ENCODE measurements around the gene ANKS1A. TPM values are rescaled to one million over a fixed set of nuclear protein-coding genes. Genes with fewer than 3 reads are reported as not detected.

ANKS1A gene
- total RNA-seq, 1 donor from 2014 or later = 48.1 TPM

DNA sequence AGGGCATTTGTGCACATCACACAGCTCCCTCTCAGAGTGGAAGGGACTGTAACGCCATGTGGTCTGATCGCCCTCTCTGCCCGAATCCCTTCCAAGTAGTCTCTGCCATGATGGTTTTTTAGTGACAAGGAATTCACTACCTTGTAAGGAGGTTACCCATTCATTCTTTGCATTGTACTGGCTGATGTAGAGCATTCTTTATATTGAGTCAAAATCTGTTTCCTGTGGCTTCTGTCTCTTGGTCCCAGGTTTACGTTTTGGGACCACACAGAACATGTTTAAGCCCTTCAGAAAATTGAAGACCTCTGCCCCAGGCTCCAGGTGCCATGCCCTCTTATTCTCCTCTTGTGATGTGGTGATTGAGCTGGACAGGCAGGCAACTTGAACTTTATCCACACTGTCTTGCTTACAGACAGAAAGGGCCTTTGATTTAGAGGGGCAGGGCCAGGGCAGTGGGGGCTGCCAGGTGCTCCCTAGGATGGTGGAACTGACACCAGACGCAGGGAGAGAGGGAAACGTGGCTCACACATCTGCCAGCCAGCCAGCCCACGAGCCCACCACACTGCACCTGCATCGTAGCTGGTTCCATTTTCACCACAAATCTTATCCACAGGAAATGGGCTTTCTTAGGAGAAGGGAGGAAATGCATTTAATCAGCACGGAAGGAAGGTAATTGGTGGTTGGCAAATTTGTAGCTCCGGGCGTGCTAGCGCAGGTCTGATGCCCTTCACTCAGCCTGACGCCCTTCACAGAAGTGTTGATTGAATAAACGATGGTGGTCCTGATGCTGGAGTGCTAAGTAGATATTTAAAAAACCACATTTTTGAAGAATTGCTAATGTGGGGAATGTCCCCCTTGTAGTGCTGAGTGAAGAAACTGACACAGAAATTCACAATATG, 173.9 kb downstream of the ANKS1A start:
- no peak overlapping the region for H3K27ac ChIP-seq
- H3K4me3 ChIP-seq = no peak overlapping the region
- no peaks in the 10 kb centered on the region for H3K27me3 ChIP-seq (ENCODE audit: low read depth)
- H3K9me3 ChIP-seq = no peaks in the 10 kb centered on the region
- intact Hi-C loops (cut with DNase I) = no loop called here
- H3K36me3 ChIP-seq = peaks cover 98% of the 10 kb centered on the region
- no peak for ATAC-seq
- no peak for DNase-seq
- TF ChIP-seq, protein P1, sequence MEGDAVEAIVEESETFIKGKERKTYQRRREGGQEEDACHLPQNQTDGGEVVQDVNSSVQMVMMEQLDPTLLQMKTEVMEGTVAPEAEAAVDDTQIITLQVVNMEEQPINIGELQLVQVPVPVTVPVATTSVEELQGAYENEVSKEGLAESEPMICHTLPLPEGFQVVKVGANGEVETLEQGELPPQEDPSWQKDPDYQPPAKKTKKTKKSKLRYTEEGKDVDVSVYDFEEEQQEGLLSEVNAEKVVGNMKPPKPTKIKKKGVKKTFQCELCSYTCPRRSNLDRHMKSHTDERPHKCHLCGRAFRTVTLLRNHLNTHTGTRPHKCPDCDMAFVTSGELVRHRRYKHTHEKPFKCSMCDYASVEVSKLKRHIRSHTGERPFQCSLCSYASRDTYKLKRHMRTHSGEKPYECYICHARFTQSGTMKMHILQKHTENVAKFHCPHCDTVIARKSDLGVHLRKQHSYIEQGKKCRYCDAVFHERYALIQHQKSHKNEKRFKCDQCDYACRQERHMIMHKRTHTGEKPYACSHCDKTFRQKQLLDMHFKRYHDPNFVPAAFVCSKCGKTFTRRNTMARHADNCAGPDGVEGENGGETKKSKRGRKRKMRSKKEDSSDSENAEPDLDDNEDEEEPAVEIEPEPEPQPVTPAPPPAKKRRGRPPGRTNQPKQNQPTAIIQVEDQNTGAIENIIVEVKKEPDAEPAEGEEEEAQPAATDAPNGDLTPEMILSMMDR (IDR thresholded peaks at IDR 0.05) = no peak
- peaks cover 7% of the 10 kb centered on the region for H3K4me1 ChIP-seq

DNA sequence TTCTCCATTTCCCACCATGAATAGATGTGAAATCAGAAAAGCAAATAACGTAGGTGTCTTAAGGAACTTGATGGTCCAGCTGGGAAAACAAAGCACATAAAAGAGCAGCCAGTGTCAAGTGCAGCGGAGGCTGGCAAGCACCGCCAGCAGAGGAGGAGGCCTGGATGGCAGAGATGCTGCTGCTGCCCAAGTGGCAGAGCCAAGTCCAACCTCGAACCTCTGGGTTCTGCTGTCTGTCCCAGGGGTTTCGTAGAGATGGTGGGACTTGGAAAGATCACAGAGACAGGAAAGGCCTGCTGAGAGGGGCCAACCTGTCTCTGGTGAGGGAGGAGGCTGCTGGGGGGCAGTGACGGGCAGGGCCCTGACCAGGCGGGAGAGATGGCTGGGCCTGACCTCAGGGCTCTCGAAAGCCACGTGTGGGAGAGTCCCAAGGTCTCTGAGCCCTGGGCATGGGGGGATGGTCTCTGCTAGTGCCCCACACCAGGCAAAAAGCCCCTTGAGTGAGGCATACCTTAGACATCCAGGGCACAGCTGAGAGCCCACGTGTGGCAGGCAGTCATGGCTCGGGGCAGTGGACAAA, 174.7 kb downstream of the ANKS1A start:
- H3K27me3 ChIP-seq (ENCODE audit: low read depth) = no peaks in the 10 kb centered on the region
- H3K9me3 ChIP-seq = no peaks in the 10 kb centered on the region
- H3K36me3 ChIP-seq = peaks cover 98% of the 10 kb centered on the region
- H3K27ac ChIP-seq = peak overlapping the region; percentile 27
- peaks cover 7% of the 10 kb centered on the region for H3K4me1 ChIP-seq
- ATAC-seq (no peak), DNase-seq (no peak)
- no peak overlapping the region for H3K4me3 ChIP-seq
- intact Hi-C loops (cut with DNase I) = no loop called here
- TF ChIP-seq, protein P1 (IDR thresholded peaks at IDR 0.05) = no peak

GRCh38 chr6:35064290-35064689, 175.2 kb downstream of the ANKS1A start:
- TF ChIP-seq, protein P1 (IDR thresholded peaks at IDR 0.05) = no peak
- Histone ChIP-seq H3K36me3 (peaks cover 98% of the 10 kb centered on the region), H3K27ac (peak overlapping the region; percentile 27), H3K27me3 (ENCODE audit: low read depth) (no peaks in the 10 kb centered on the region), H3K4me3 (no peak overlapping the region), H3K9me3 (no peaks in the 10 kb centered on the region), H3K4me1 (peaks cover 7% of the 10 kb centered on the region)
- ATAC-seq (no peak), DNase-seq (no peak)
- intact Hi-C loops (cut with DNase I) = no loop called here

DNA sequence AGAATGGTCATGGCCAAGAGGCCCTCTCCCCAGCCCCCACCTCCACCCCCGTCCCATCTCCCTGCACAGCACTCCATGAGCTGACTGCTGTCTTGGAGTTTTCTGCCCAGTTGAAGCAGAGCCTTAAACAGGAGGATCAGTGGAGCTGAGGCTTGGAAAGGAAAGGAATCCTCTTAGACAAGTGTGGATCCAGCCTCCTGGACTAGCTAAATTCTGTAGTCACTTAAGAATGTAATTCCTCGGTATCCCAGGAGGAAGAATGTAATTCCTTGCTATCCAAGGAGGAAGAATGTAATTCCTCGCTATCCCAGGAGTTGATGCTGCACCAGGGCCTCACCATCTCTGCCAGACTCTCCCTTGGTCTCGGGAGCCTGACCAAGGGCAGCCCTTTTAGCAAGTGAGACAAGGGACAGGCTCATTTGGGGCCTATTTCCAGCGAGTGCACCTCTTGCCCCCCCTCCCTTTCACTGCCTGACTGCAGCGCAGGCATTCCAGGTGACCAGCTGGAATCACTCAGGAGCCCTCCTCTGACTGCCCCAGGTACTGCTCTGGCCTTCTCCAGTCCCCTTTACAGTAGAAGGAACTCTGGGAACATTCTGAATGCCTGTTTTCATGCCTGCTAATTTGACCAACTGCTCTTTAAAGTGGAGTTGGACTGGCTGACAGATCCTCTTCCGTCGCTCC, 175.8 kb downstream of the ANKS1A start:
- Histone ChIP-seq H3K4me1 (peaks cover 7% of the 10 kb centered on the region), H3K4me3 (no peak overlapping the region), H3K36me3 (peaks cover 97% of the 10 kb centered on the region), H3K27ac (peak overlapping the region; percentile 27), H3K27me3 (ENCODE audit: low read depth) (no peaks in the 10 kb centered on the region), H3K9me3 (no peaks in the 10 kb centered on the region)
- intact Hi-C loops (cut with DNase I) = no loop called here
- DNase-seq = peak; percentile 28
- ATAC-seq = peak; percentile 13 to 46
- TF ChIP-seq, protein P1 (IDR thresholded peaks at IDR 0.05) = no peak

DNA sequence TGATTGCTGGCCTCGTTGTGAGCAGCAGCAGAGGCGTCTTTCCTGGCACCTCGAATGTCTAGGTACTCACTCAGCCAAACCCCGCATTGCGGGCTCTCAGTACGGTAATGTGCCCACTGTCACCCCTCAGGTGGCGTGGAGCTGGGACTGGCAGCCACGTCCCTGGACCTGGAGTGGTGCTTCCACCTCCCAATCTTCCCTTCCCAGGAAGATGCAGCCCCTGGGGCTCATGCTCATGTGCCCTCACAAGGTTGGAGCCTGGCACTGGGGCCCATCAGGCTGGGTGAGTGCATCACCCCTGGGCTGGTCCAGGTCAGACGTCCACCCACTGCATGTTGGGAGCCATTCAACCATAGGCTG, 176.4 kb downstream of the ANKS1A start:
- TF ChIP-seq, protein P1 (IDR thresholded peaks at IDR 0.05) = no peak
- peaks cover 7% of the 10 kb centered on the region for H3K4me1 ChIP-seq
- no peaks in the 10 kb centered on the region for H3K9me3 ChIP-seq
- peaks cover 92% of the 10 kb centered on the region for H3K36me3 ChIP-seq
- intact Hi-C loops (cut with DNase I) = no loop called here
- H3K27ac ChIP-seq = no peak overlapping the region
- ATAC-seq (peak; percentile 7 to 11), DNase-seq (peak; percentile 30)
- no peak overlapping the region for H3K4me3 ChIP-seq
- H3K27me3 ChIP-seq (ENCODE audit: low read depth) = no peaks in the 10 kb centered on the region
